Fibroblast of mammary gland (primary cell): ENCODE results near the gene SLC8A3.
A peak's percentile ranks its signal among the peaks of the same experiment; 100 is the strongest.

ENCODE experiments used
- DNase-seq: peaks from one replicate; pipeline ENCODE4 v3.0.0-alpha.2; 2010; ENCODE audit warnings: low read depth
- H3K4me3 ChIP-seq: 2 replicates; pipeline ENCODE4 v1.5.1; 2011; ENCODE audit warnings: low read depth, mild to moderate bottlenecking, low read length, moderate library complexity; ENCODE audit not compliant: control insufficient read depth
- CTCF ChIP-seq: conservative IDR thresholded peaks from 2 replicates; pipeline ENCODE4 v1.5.1; 2011; ENCODE audit warnings: low read depth, low read length, inconsistent platforms; ENCODE audit not compliant: control insufficient read depth, insufficient read depth

SLC8A3 gene

GRCh38 chr14:70064136-70064865 lies 124.5 kb downstream of the SLC8A3 start:
- no peak for TF ChIP-seq CTCF
- no peak for DNase-seq
- no peak overlapping the region for H3K4me3 ChIP-seq

GRCh38 chr14:70061108-70061507 lies 127.6 kb downstream of the SLC8A3 start:
- no peak overlapping the region for H3K4me3 ChIP-seq
- DNase-seq, result no peak
- TF ChIP-seq CTCF, result no peak

GRCh38 chr14:70059545-70059944 lies 129.2 kb downstream of the SLC8A3 start:
- TF ChIP-seq CTCF, result no peak
- DNase-seq, result no peak

GRCh38 chr14:70057519-70058136 lies 131.1 kb downstream of the SLC8A3 start:
- no peak for TF ChIP-seq CTCF
- DNase-seq, result no peak
- H3K4me3 ChIP-seq, result no peak overlapping the region

More at GRCh38 chr14:70059545-70059944, 129.2 kb downstream of the SLC8A3 start:
- H3K4me3 ChIP-seq, result no peak overlapping the region

GRCh38 chr14:70052990-70053389 lies 135.8 kb downstream of the SLC8A3 start:
- DNase-seq, result peak; percentile 38
- no peak overlapping the region for H3K4me3 ChIP-seq
- no peak for TF ChIP-seq CTCF

GRCh38 chr14:70050136-70050535 lies 138.6 kb downstream of the SLC8A3 start:
- H3K4me3 ChIP-seq, result no peak overlapping the region
- DNase-seq, result no peak
- no peak for TF ChIP-seq CTCF

- TF ChIP-seq CTCF, result no peak
- no peak for DNase-seq
- H3K4me3 ChIP-seq, result no peak overlapping the region
These were observed 139.1 kb downstream of the SLC8A3 start for GRCh38 chr14:70049605-70050004.
